ENCODE data around the gene TRAPPC10.

The TRAPPC10 gene

GRCh38 chr21:44029460-44030087, 17.5 kb downstream of the TRAPPC10 start:
- DNase-seq (ENCODE audit: low read depth, low spot score), result no peak

GRCh38 chr21:44035244-44035643, 23.1 kb downstream of the TRAPPC10 start:
- no peak for DNase-seq (ENCODE audit: low read depth, low spot score)

- no peak for DNase-seq (ENCODE audit: low read depth, low spot score)
These were observed 26.0 kb downstream of the TRAPPC10 start for GRCh38 chr21:44038063-44038462.

- no peak for DNase-seq (ENCODE audit: low read depth, low spot score)
These were observed 27.7 kb downstream of the TRAPPC10 start for GRCh38 chr21:44039828-44040227.

GRCh38 chr21:44043613-44044012, 31.5 kb downstream of the TRAPPC10 start:
- DNase-seq (ENCODE audit: low read depth, low spot score), result no peak

- DNase-seq (ENCODE audit: low read depth, low spot score), result no peak
These were observed 34.6 kb downstream of the TRAPPC10 start for GRCh38 chr21:44046734-44047133.

- DNase-seq (ENCODE audit: low read depth, low spot score), result no peak
These were observed 36.0 kb downstream of the TRAPPC10 start for GRCh38 chr21:44047996-44048560.

GRCh38 chr21:44049182-44049581, 37.1 kb downstream of the TRAPPC10 start:
- DNase-seq (ENCODE audit: low read depth, low spot score), result no peak

- DNase-seq (ENCODE audit: low read depth, low spot score), result no peak
These were observed 37.5 kb downstream of the TRAPPC10 start for GRCh38 chr21:44049606-44050005.

- DNase-seq (ENCODE audit: low read depth, low spot score), result no peak
These were observed 38.2 kb downstream of the TRAPPC10 start for GRCh38 chr21:44050276-44050675.

- DNase-seq (ENCODE audit: low read depth, low spot score), result peak; percentile 77
These were observed 39.4 kb downstream of the TRAPPC10 start for GRCh38 chr21:44051462-44051941.

GRCh38 chr21:44052071-44052829, 40.1 kb downstream of the TRAPPC10 start:
- DNase-seq (ENCODE audit: low read depth, low spot score), result no peak

- DNase-seq (ENCODE audit: low read depth, low spot score), result no peak
These were observed 40.7 kb downstream of the TRAPPC10 start for GRCh38 chr21:44052830-44053226.

- no peak for DNase-seq (ENCODE audit: low read depth, low spot score)
These were observed 41.5 kb downstream of the TRAPPC10 start for GRCh38 chr21:44053567-44053966.

GRCh38 chr21:44054710-44055109, 42.6 kb downstream of the TRAPPC10 start:
- peak; percentile 51 for DNase-seq (ENCODE audit: low read depth, low spot score)

GRCh38 chr21:44057055-44057454, 44.9 kb downstream of the TRAPPC10 start:
- DNase-seq (ENCODE audit: low read depth, low spot score), result no peak

- DNase-seq (ENCODE audit: low read depth, low spot score), result no peak
These were observed 46.0 kb downstream of the TRAPPC10 start for GRCh38 chr21:44057960-44058651.

- no peak for DNase-seq (ENCODE audit: low read depth, low spot score)
These were observed 46.5 kb downstream of the TRAPPC10 start for GRCh38 chr21:44058652-44058964.

- no peak for DNase-seq (ENCODE audit: low read depth, low spot score)
These were observed 46.9 kb downstream of the TRAPPC10 start for GRCh38 chr21:44058981-44059380.

GRCh38 chr21:44059710-44060109, 47.6 kb downstream of the TRAPPC10 start:
- no peak for DNase-seq (ENCODE audit: low read depth, low spot score)

- no peak for DNase-seq (ENCODE audit: low read depth, low spot score)
These were observed 50.3 kb downstream of the TRAPPC10 start for GRCh38 chr21:44062380-44062779.

- no peak for DNase-seq (ENCODE audit: low read depth, low spot score)
These were observed 51.2 kb downstream of the TRAPPC10 start for GRCh38 chr21:44063151-44063912.

All from smooth muscle cell of the brain vasculature (primary cell).